Ovary (tissue), 3 donors: ENCODE data around the gene PGR.

Experiments used
- CTCF ChIP-seq, 3 donors: fragments of 450-650 bp in 2 of 3; fragments of 200-600 bp in 1 of 3; IDR thresholded peaks; one replicate each; pipeline versions ENCODE4 v1.5.1 to v1.8.0; 2016 to 2022; ENCODE audit warnings: antibody characterized with exemption in 3 of 3, mild to moderate bottlenecking in 1 of 3
- EP300 ChIP-seq: sonication (generic); formaldehyde crosslinking; IDR thresholded peaks from one replicate; pipeline ENCODE4 v1.6.1; 2017; ENCODE audit warnings: antibody characterized with exemption
- POLR2A ChIP-seq: fragments of 450-650 bp; IDR thresholded peaks from one replicate; pipeline ENCODE4 v1.6.1; 2017; ENCODE audit warnings: antibody characterized with exemption, mild to moderate bottlenecking, moderate library complexity
- donor health status: DM: no; HTN: no; CAD: no.

GRCh38 chr11:101176381-101176780 is 46.8 kb upstream of the PGR start:
- TF ChIP-seq CTCF (IDR thresholded peaks at IDR 0.05) (no peak), POLR2A (no peak), EP300 (no peak)
